Astrocyte of the spinal cord (primary cell): Measurements from ENCODE around the gene GALNTL6.
"Not testable (repeated sequence)": the region's sequence is repeated elsewhere in the genome, so short reads cannot be mapped to it uniquely, and the experiment has no call there.

Experiments used
- DNase-seq: peaks from one replicate; pipeline ENCODE4 v3.0.0; 2011; ENCODE audit warnings: low read depth, low spot score
- H3K4me3 ChIP-seq: 2 replicates; pipeline ENCODE4 v1.5.1; 2011; ENCODE audit warnings: low read depth, mild to moderate bottlenecking, low read length, moderate library complexity
- CTCF ChIP-seq: IDR thresholded peaks from 2 replicates; pipeline ENCODE4 v1.5.1; 2012; ENCODE audit warnings: low read depth, mild to moderate bottlenecking, low read length, inconsistent platforms
- in situ Hi-C: cut with HindIII; loops from 2 replicates; pipeline ENCODE4 v1.10.0; 2017; ENCODE audit warnings: low sequenced_read_pairs

GALNTL6 gene

GRCh38 chr4:172793565-172794306 is 980.5 kb downstream of the GALNTL6 start:
- in situ Hi-C loops, result no loop called here
- TF ChIP-seq CTCF, result no peak
- DNase-seq, result no peak
- H3K4me3 ChIP-seq, result no peak overlapping the region

GRCh38 chr4:172794307-172794703 is 981.1 kb downstream of the GALNTL6 start:
- in situ Hi-C loops, result no loop called here
- TF ChIP-seq CTCF, result no peak
- no peak for DNase-seq
- no peak overlapping the region for H3K4me3 ChIP-seq

- DNase-seq, in situ Hi-C loops, H3K4me3 ChIP-seq: not testable (repeated sequence)
These were observed 984.1 kb downstream of the GALNTL6 start for GRCh38 chr4:172797281-172797680.

- DNase-seq, result no peak
- H3K4me3 ChIP-seq, result no peak overlapping the region
- no peak for TF ChIP-seq CTCF
- in situ Hi-C loops, result no loop called here
These were observed 988.8 kb downstream of the GALNTL6 start for GRCh38 chr4:172802032-172802431.

GRCh38 chr4:172806841-172807240 is 993.6 kb downstream of the GALNTL6 start:
- no peak for TF ChIP-seq CTCF

GRCh38 chr4:172808196-172808595 is 995.0 kb downstream of the GALNTL6 start:
- in situ Hi-C loops, result no loop called here
- no peak for DNase-seq
- no peak for TF ChIP-seq CTCF
- no peak overlapping the region for H3K4me3 ChIP-seq

More at GRCh38 chr4:172806841-172807240, 993.6 kb downstream of the GALNTL6 start:
- in situ Hi-C loops, result no loop called here
- H3K4me3 ChIP-seq, result no peak overlapping the region
- DNase-seq, result no peak

GRCh38 chr4:172809319-172809718 is 996.1 kb downstream of the GALNTL6 start:
- TF ChIP-seq CTCF, result no peak
- in situ Hi-C loops, result no loop called here
- H3K4me3 ChIP-seq, result no peak overlapping the region
- DNase-seq, result no peak
